RWPE1 (cell line): Measurements from ENCODE around the gene KAZN.

Experiments used
- CTCF ChIA-PET: fragments of 350-600 bp; sonication (Branson Sonifier 250); formaldehyde crosslinking; extraction: SDS; loops from one replicate; lab custom pipeline; 2021; lab: Yijun Ruan, JAX
- POLR2A ChIA-PET: fragments of 400-600 bp; formaldehyde crosslinking; extraction: SDS; loops from one replicate; lab custom pipeline; 2020; ENCODE audit warnings: antibody characterized with exemption; ENCODE audit not compliant: low non-redundant PET; lab: Yijun Ruan, JAX
- DNase-seq: peaks from one replicate; pipeline ENCODE4 v3.0.0; 2012; ENCODE audit warnings: low spot score
- H3K27ac ChIP-seq: fragments of 450-650 bp; 2 replicates; pipeline ENCODE4 v1.5.1; 2017
- TF ChIP-seq, protein P1 (sequence below): fragments of 450-650 bp; conservative IDR thresholded peaks from 2 replicates; pipeline ENCODE4 v1.5.1; 2017; ENCODE audit warnings: low read depth, mild to moderate bottlenecking

KAZN gene

DNA sequence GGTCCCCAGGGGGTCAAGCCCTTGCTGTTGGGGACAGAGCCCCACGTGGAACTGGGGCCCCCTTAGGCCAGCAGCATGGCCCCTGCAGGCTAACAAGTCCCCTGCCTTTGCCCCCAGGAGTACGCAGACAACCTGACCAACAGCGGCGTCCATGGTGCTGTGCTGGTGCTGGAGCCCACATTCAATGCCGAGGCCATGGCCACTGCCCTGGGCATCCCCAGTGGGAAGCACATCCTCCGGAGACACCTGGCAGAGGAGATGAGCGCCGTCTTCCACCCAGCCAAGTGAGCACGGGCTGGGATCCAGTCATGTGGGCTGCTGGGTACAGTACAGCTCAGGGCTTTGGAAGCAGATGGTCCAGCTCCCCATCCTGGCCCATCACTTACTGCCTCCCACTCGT, 505.4 kb downstream of the KAZN start:
- no peak overlapping the region for H3K27ac ChIP-seq
- POLR2A ChIA-PET: no interaction called here
- CTCF ChIA-PET: no interaction called here
- DNase-seq: no peak
- TF ChIP-seq, protein P1, sequence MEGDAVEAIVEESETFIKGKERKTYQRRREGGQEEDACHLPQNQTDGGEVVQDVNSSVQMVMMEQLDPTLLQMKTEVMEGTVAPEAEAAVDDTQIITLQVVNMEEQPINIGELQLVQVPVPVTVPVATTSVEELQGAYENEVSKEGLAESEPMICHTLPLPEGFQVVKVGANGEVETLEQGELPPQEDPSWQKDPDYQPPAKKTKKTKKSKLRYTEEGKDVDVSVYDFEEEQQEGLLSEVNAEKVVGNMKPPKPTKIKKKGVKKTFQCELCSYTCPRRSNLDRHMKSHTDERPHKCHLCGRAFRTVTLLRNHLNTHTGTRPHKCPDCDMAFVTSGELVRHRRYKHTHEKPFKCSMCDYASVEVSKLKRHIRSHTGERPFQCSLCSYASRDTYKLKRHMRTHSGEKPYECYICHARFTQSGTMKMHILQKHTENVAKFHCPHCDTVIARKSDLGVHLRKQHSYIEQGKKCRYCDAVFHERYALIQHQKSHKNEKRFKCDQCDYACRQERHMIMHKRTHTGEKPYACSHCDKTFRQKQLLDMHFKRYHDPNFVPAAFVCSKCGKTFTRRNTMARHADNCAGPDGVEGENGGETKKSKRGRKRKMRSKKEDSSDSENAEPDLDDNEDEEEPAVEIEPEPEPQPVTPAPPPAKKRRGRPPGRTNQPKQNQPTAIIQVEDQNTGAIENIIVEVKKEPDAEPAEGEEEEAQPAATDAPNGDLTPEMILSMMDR: no peak

DNA sequence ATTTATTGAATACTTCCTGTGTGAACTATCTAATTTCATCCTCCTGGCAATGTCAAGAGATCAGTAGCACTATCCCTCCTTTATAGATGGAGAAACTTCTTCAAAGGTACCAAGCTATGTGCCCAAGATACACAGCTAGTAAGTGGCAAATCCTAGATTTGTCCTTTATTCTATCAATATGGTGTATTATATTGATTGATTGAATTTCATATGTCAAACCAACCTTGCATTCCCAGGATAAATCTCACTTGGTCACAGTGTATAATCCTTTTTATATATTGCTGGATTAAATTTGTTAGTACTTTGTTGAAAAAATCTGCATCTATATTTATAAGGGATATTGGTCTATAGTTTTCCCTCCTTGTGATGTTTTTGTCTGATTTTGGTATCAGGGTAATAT, 506.3 kb downstream of the KAZN start:
- H3K27ac ChIP-seq: no peak overlapping the region
- ChIA-PET CTCF (interaction anchor here (0.6 to 0.8 kb wide), 2 partner anchors 301 to 1014 kb away, joined by 3 to 4 read pairs; no protein-coding TSS in a partner anchor), POLR2A (no interaction called here)
- TF ChIP-seq, protein P1: no peak
- DNase-seq: no peak

DNA sequence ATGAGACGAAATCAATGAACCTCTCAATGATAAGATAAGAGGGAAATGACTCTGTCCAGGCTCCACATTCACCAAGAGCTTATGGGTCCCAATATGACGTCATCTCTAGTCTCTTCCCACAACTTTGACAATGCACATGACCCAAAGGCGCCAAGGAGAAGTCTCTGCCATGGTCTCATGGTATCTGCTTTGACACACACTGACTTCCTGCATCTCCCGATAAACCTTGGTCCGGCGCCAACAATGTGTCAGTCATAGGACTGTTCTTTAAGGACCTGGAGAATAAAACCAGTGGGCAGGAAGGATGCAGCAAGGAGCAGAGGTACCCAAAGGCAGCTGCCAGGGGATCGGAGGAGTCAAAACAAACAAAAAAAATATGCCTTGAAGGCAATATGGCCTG, 508.1 kb downstream of the KAZN start:
- POLR2A ChIA-PET: no interaction called here
- no peak for DNase-seq
- TF ChIP-seq, protein P1: no peak
- no peak overlapping the region for H3K27ac ChIP-seq
- CTCF ChIA-PET: interaction anchor here (1.0 kb wide), 1 partner anchor 22 kb away, joined by 3 read pairs; no protein-coding TSS in a partner anchor

DNA sequence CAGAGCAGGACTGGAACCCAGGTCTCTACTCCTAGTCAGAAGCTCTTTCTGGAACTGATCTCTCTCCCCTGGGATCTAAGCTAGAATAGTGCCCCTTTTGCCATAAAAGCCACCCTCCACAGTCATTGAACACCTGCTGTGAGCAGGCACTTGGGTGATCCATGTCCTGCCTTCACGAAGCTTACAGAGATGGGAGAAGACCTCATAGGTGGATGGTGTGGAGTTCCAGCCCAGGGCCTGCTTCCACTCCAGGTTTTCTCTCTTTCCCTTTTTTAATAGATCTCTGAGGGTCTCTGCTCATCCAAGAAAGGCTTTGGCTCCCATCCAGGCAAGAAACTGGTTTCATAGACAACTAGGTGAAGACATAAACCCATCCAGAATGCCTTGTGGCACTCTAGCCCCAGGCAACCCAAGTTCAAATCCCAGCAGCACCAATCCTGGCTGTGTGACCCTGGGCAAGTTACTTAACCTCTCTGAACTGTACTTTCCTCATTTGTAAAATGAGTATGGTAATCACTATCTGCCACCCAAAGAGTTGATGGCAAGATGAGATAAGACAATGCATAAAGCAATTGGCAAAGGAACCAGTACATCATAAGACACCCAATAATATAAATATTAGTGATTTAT, 508.7 kb downstream of the KAZN start:
- TF ChIP-seq, protein P1: no peak
- DNase-seq: no peak
- CTCF ChIA-PET: interaction anchor here (0.6 to 1.0 kb wide), 2 partner anchors 21 to 418 kb away, joined by 3 read pairs; no protein-coding TSS in a partner anchor
- no peak overlapping the region for H3K27ac ChIP-seq
- POLR2A ChIA-PET: no interaction called here

DNA sequence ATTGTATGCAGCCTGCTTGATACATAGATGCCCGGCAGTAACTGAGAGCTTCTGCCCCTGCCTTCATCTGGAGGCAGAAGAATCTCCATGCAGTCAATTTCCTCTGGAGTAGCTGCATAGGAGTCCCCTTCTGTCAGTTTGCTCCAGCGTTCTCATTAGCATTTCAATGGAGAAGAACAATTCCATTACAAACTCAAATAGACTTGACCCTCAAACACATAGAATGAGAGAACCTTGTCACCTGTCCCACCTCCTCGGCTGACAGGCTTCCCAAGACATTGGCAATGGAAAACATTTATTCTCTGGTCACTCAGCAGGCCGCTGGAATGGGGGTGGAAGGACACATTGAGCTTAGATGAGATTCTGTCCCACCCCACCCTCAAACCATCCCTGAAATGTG, 509.4 kb downstream of the KAZN start:
- H3K27ac ChIP-seq: no peak overlapping the region
- TF ChIP-seq, protein P1: no peak
- no peak for DNase-seq
- ChIA-PET POLR2A (no interaction called here), CTCF (interaction anchor here (0.6 to 1.3 kb wide), 2 partner anchors 8 to 419 kb away, joined by 3 to 4 read pairs; no protein-coding TSS in a partner anchor)

DNA sequence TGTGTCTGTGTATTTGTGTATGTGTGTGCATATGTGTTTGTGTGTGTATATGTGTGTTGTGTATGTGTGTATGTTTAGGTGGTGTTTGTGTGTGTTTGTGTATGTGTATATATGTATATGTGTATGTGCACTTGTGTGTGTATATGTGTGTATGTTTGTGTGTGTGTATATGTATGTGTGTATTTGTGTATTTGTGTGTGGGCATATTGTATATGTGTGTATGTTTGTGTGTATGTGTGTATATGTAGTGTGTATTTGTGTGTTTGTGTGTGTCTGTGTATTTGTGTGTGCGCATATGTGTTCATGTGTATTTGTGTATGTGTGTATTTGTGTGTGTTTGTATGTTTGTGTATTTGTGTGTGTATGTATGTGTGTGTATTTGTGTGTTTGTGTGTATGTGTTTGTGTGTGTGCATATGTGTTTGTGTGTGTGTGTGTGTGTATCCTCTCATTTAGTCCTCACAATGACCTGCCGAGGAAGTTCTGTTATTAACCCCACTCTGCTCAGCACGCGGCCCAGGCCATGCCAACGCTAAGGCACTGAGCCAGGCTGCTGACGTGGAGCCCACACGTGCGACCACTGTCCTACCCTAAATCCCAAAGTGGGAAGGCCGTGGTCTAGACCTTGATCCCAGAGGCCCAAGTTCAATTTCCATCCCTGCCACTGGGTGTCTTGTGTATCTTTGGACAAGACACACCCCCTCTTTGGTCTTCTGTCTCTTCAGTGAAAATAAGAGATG, 511.8 kb downstream of the KAZN start:
- no peak overlapping the region for H3K27ac ChIP-seq
- DNase-seq: no peak
- TF ChIP-seq, protein P1: no peak
- POLR2A ChIA-PET: no interaction called here
- CTCF ChIA-PET: interaction anchor here (0.7 kb wide), 1 partner anchor 198 kb away, joined by 3 read pairs; no protein-coding TSS in a partner anchor
